HG03064 (cell line): ENCODE measurements around the gene HS3ST3A1.

ENCODE experiments used
- ATAC-seq: cut with Tn5 transposase; IDR thresholded peaks from one replicate; pipeline ENCODE4 v1.9.1; 2021; ENCODE audit warnings: low read depth; ENCODE audit not compliant: unreplicated experiment

HS3ST3A1 gene

DNA sequence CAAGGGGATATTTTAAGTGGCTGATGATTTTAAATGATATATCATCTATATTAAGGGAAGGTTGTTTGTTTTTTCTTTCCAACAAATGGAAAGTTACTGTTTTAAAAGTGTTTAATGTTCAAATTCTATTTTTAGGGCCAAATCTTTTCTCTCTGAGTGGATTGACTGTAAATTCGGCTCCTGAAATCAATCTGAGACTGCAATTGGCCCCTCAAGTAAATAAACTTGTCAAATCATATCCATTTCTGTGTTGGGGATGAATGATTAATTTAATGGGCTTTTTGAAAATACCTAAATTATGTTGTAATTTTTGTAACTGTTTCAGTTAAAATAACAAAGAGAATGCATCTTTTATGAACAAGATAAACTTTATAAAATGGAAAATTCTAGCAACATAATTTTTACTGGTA is 2.6 kb downstream of the HS3ST3A1 start:
- no peak for ATAC-seq

DNA sequence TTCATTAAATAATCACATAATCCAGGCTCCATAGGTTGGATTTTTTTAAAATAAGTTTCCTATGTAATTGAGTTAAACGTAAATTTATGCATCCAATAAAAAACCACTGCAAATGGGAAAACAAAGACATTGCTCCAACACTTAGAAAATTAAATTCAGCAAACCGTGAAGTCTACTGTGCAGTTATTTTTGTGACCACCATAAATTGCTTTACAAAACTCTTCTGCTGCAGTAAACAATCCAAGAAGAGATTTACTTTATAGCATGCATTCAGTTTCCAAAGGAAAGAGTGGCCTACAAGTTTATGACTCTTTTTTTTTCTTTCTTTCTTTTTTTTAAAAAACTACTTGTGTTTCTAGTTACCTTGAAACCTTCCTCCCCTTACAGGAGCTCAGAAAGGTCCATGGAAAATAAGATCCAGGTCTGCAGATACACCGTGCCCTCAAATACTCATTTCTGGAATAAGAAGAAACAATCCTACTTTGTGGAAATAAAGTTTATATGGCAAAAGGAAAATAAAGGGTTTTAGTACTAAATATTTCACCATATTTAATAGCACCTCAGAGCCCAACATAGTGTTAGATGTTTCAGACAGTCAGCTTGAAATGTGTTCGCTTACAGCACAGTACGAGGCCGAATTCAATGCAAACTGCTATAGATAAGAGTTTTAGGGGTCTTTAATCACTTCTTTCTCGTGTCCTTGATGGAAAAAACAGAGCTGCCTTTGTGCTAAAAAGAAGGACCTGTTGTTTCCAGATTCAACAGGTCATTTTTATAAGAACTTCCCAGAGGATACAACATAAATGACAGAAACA is 3.2 kb downstream of the HS3ST3A1 start:
- ATAC-seq: no peak

DNA sequence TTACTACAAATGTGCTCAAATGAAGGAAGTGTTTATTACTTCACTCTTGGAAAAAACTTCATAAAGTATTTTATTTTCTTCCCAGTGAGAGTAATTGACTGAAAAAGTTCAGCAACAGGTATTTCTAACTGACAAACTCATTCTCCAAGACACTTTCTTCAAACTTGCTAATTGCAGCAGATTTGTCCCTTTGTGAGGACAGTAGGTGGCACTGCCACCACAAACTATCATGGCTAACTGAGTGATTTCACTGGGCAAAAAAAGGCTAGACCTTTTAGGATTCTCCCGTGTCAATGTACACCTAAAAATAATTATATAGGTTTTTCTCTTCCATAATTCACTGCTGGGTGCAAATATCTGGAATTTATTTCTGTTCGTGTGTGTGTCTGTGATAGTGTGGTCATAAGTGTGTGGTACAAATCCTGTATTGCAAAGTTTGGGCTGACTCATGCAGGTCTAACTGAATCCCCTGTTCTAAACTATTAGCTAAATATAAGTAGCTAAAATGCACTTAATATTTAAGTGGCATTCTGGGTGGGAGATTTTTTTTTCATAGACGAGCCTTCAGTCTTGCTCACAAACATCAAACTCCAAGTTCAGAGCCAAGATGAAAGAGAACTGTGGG is 3.9 kb downstream of the HS3ST3A1 start:
- no peak for ATAC-seq

- ATAC-seq: no peak
These were observed 5.3 kb downstream of the HS3ST3A1 start for GRCh38 chr17:13596241-13596923.

DNA sequence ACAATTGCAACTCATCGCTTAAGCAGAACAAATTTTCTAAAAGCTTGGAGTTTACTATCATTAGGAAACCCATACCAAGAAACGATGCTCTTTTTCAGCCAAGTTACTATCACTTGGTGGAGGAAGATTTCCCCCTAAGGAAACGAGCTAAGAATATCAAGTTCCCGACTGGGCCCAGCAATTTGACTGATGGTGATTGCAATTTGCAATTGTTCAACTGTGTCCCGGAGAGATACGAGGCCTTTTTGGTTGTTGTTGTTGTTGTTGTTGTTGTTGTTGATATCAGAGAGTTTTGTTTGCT is 6.2 kb downstream of the HS3ST3A1 start:
- ATAC-seq: no peak

- ATAC-seq: no peak
These were observed 6.7 kb downstream of the HS3ST3A1 start for GRCh38 chr17:13594762-13595598.

DNA sequence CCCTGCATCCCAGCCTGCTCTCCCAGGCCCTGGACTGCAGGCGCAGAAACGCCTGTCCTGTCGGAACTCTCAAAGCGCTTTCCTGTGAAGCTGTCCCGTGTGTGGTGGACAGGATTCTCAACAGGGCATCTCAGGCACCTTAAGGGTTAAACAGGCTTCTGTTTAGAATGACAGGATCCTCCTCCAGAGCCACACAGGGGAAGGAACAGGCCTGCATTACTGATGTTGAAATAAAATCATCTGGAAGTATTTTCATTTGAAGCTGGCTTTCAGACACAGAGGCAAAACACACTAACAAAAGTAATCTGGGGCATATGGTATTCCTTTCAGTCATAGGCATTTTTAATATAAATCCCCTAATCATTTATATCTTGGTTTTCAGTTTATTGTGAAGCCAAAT is 7.4 kb downstream of the HS3ST3A1 start:
- ATAC-seq: no peak

DNA sequence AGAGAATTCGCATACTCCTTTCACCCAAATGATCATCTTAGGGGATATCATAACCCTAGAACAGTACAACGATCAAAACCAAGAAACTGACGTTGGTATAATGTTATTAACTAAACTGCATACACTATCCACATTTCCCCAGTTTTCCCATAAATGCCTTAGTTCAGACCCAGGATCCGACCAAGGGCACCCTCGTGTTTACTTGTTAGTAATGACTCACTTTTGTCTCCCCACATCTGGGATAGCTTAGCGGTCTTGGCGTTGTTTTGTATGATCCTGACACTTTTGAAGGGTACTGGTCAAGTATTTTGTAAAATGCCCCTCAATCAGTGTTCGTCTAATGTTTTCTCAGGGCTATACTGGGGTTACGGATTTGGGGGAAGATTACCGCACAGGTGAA is 8.0 kb downstream of the HS3ST3A1 start:
- no peak for ATAC-seq

GRCh38 chr17:13593021-13593751 is 8.5 kb downstream of the HS3ST3A1 start:
- ATAC-seq: no peak

DNA sequence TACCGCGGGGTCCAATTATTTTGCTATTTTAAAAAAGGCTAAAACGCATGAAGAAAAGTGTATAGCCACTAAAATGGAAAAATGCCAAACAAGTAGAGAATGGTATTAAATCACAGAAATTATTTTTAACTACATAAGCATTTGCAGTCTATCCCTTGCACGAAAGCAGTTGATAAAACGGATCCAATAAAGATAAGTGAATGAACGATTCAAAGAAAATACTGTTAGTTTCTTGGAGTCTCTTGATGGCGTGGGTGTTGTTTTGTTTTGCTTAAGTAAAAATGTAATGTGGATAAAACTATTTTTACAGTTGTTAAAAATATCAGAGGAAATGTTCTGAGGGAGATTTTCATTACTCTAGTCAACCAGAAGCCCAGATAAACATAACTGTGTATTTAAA is 9.3 kb downstream of the HS3ST3A1 start:
- ATAC-seq: no peak

DNA sequence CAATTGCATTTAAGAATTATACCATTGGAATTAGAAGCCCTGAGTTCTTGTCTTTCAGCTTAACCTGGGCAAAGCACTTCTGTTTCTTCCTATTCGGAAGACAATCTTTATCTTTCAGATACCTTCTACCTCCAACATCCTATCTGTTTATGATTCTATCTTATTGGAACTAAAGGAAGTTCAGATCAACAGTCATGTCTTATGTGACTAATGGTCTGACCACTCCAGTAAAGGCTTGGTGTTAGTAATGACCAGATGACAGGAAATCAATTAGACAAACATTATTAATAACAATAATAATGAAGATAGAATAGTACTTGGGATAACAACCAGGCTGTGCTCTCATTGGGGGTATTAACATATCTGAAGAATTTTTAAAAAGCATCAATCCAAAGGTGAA is 11.3 kb downstream of the HS3ST3A1 start:
- ATAC-seq: no peak

- ATAC-seq: no peak
These were observed 12.1 kb downstream of the HS3ST3A1 start for GRCh38 chr17:13589658-13590057.

GRCh38 chr17:13587487-13588338 is 14.0 kb downstream of the HS3ST3A1 start:
- no peak for ATAC-seq

- ATAC-seq: no peak
These were observed 17.0 kb downstream of the HS3ST3A1 start for GRCh38 chr17:13584701-13585080.

- ATAC-seq: no peak
These were observed 17.6 kb downstream of the HS3ST3A1 start for GRCh38 chr17:13583996-13584700.

DNA sequence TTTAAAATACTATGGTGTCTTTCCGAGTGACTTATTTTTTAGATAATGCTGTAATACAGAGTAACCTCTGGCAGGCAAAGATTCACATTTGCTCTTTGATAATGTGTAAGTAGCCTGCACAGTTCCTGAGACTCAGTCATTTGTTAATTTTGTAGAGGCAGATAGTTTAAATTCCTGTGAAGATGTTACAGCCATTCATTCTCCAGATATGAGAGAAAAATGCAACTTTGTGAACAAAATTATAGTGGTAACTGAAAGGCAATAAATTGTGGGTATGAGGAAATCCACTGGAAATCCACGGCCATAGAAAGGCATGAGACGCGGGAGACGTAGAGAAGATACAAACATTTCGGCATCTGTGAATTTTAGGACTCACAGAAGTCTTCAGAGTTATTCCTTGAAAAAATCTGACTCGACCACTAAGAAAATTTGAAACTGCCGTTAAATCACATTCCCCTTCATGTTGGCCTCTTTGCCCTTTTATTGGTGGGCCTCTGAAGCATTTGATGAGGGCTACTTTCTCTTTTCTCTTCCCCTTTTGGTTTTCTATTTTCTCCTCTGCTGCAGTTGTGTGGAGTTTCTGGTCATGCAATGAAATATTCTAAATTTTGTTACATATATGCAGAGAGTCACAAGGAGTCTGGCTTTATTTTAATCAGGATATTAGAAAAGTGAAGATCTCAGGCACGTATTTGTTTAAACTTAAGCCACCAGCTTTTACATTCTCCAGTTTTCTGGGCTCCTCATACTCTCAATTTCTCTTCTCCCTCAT is 18.8 kb downstream of the HS3ST3A1 start:
- no peak for ATAC-seq

DNA sequence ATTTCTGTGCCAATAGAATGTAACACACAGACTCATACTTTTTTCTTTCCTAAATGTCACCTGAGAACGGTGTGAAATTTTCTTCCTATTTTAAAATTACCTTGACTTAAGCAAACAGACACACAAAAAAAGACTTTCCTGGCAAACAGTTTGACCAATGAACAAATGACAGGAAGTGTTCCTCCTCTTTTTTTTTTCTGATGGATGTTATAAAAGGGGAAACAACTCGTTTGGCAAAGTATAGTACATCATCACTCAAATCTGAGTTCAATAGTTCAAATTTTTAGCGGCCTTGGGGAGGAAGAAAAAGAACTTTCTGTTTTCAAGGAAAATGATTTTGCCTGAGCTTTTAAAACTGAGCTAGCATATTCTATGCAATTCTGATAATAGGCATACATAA is 19.8 kb downstream of the HS3ST3A1 start:
- ATAC-seq: no peak

DNA sequence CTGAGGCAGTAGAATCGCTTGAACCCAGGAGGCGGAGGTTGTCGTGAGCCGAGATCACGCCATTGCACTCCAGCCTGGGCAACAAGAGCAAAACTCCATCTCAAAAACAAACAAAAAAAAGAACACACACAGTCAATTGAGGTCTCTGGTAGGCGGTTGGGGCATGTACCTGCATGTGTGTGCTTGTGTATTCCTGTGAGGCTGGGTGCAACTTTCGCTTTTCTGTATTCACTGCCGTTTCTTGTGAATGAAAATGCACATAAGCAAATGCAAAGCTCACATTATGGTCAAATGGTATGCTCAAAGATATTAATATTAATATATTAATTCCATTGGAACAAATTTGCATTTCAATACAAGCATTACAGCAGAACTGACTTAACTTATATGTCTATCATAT is 20.9 kb downstream of the HS3ST3A1 start:
- no peak for ATAC-seq
